HG02981 (cell line): ENCODE measurements around the gene USP31.

Experiments used
- ATAC-seq: cut with Tn5 transposase; IDR thresholded peaks from one replicate; pipeline ENCODE4 v1.9.1; 2021; ENCODE audit warnings: mild to moderate bottlenecking, moderate library complexity; ENCODE audit not compliant: unreplicated experiment

Gene USP31

GRCh38 chr16:23064639-23065038 is 84.6 kb downstream of the USP31 start:
- no peak for ATAC-seq

DNA sequence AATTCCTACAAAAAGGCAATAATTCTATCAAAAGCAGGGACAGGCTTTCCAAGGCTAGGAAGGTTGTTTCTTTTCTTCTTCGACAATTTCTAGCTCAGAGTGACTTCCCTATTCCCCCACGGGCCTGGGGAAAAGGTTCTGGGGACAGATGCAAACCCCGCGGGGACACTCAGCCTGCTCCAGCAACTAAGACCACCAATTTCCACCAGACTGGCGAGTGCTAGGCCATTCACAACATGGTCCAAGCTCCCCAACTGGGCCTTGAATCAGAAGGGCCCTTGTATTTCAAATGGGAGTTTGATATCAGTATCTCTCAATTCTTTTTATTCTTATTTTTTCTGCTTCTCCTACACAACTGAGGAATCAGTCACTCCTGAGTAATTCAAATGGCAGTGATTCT is 86.7 kb downstream of the USP31 start:
- ATAC-seq, result no peak

GRCh38 chr16:23061669-23062068 is 87.6 kb downstream of the USP31 start:
- no peak for ATAC-seq

DNA sequence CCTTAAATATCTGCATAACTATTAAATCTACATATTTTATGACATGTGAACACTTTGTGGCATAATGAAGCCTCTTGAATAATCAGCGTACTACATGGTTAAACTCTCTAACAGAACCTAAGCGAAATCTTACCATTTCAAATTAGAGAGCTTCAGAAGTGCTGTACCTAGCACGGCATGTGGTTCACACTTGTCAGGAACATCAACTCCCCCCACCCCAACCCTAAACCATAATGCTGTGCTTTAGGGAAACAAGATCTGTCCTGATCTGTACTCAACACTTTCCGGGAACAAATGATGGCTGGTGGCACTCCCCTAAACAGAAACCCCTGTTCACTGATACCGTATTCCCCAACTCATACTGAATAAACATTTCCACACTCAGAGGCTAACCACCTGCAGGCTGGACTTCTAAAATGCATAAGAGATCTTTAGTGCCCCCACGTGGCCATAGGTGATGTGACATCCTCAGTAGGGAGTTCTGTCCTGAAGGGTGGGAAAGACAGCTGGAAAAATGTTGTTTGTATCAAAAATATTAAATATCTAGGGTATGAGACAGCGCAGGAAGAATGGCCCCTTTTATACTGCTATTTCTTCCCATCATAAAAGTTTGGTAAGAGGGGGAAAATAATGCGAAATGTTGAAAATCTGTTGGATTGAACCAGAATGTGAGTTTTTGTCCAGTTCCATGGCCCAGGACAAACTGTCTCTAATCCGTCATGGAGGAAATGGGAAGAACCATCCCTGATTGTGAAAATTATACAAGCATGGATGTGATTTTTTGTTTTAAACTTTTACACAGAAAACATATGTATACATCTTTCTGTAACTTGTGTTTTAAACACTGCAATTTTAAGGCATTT is 88.6 kb downstream of the USP31 start:
- ATAC-seq, result no peak

DNA sequence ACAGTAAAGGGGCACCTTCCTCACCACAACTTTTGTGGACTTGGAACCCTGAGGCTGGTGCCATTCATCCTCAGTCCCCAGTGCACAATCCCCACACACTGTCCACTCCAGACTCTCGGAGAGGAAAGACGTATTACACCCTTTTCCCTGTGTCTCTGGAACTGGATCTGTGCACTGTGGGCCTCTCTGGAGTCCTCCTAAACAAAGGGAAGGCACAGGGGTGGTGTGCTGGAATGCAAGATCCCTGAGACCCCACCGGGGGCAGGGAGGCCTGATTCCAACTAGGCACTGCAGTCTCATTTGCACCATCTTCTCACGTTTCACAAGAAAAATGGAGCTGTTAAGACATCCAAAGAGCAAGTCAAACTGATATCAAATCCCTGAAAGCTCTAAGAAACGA is 89.8 kb downstream of the USP31 start:
- ATAC-seq, result no peak

DNA sequence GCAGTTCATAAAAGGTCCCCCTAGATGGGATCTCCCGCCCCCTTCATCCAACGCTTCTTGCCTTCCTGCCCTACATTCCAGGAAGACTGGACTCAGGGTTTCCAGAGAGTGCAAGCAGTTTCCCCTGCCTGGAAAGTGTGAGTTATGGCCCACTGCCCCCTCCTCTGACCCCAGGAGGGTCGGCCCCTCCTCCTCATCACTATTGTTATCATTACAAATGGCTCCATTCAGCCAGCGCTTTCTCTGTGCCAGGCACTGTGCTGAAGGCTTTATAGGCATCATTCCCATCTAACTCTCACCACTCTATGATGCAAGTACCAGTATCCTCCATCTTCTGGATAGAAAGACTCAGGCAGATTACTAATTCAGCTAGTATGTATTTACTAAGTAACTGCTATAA is 90.7 kb downstream of the USP31 start:
- no peak for ATAC-seq

- no peak for ATAC-seq
Measured at GRCh38 chr16:23057013-23057596, 92.1 kb downstream of the USP31 start.

- no peak for ATAC-seq
Measured at GRCh38 chr16:23055481-23055880, 93.8 kb downstream of the USP31 start.

DNA sequence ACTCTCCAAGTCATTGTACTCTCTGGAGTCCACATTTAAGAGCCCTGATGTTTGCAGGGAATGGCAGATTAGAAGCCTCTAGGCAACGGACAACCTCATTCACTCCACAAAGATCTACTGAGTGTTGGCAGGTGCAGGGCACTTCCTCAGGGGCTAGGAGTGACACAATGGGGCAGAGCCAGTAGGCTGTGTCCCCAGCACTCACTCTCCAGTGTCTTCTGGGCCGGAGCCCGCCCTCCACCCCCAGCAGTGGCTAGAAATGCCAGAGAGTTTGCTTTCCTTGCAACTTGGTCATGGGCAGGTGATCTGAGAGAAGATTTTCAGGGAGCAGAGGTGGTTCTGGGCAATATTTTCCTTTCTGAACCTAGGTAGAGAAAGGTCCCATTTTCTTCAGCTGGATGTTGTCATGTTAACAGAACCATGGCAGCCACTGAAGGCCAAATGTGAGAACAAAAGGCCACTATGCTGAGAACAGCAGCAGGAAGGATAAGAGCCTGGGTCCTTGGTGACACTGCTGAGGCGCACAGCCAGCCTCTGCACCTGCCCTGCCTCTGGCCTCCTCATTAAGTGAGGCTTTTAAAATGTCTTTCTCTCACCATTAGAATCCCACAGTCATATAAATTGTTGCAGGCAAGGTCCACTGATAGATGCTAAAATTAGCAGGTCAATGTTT is 96.2 kb downstream of the USP31 start:
- ATAC-seq, result no peak

DNA sequence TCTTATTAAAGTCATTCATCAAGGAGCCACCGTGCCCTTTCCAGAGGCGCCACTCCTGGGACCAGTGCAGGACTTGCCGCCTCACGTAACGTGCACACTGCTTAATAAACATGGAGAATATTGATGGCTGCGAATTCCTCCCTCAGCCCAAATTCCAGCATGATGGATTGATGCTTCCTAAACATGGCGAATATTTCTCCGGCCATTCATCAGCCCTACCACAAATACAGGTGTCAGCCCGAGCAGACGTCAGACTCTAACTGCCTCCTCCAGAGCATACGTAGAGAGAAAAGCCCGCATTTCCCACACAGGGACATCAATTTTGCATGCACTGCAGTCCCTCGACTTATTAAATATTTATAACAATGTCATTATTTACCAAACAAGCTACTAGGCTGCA is 97.0 kb downstream of the USP31 start:
- ATAC-seq, result no peak

GRCh38 chr16:23051587-23051986 is 97.7 kb downstream of the USP31 start:
- ATAC-seq, result no peak

- ATAC-seq, result no peak
Measured at GRCh38 chr16:23048164-23048563, 101.1 kb downstream of the USP31 start.

- ATAC-seq, result no peak
Measured at GRCh38 chr16:23045025-23045424, 104.2 kb downstream of the USP31 start.

DNA sequence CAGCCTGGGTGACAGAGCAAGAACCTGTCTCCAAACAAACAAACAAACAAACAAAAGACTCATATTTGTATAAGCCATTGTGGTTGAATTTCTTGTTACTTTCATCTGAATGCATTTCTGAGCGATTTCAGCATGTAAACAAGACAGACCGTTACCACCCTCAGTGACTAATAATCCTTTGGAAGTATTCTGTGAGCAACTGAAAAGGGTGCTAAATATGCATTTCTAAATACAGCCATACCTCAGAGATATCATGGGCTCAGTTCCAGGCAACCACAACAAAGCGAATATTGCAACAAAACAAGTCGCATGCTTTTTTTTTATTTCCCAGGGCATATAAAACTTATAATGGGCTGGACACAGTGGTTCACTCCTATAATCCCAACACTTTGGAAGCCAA is 109.0 kb downstream of the USP31 start:
- no peak for ATAC-seq

GRCh38 chr16:23039118-23039517 is 110.1 kb downstream of the USP31 start:
- no peak for ATAC-seq

DNA sequence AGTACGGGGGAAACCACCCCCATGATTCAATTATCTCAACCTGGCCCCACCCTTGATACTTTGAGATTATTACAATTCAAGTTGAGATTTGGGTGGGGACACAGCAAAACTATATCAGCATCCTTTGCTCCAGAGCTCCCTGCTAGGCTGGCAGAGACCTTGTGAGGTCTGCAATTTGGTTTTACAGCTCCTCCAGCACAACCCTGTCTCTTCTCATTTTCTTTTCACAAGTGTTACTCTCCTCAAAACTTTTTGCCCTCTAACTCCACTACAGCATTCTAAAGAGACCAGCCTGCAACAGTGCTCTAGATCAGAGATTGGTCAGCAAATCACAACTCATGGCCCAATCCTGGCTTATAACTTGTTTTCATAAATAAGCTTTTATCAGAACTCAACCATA is 114.0 kb downstream of the USP31 start:
- ATAC-seq, result no peak

DNA sequence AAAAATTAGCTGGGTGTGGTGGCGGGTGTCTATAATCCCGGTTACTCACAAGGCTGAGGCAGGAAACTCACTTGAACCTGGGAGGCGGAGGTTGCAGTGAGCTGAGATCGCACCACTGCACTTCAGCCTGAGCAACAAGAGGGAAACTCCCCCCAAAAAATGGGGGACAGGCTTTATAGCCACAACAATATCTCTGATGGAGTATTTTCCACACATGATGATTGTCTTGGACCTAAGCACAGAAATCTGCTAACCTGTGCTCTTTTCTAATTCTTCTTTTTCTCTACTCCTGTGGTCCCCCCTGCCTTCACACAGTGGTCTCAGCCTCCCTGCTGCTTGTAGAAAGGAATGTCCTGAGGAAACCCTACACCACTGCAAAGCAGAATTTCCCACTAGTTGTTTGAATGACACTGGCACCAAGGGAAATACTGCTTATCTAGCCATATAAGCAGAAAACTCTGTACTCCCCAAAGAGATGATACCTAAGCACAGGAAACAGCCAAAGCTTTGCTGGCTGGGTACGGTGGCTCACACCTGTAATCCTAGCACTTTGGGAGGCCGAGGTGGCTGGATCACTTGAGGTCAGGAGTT is 117.6 kb downstream of the USP31 start:
- ATAC-seq, result no peak

DNA sequence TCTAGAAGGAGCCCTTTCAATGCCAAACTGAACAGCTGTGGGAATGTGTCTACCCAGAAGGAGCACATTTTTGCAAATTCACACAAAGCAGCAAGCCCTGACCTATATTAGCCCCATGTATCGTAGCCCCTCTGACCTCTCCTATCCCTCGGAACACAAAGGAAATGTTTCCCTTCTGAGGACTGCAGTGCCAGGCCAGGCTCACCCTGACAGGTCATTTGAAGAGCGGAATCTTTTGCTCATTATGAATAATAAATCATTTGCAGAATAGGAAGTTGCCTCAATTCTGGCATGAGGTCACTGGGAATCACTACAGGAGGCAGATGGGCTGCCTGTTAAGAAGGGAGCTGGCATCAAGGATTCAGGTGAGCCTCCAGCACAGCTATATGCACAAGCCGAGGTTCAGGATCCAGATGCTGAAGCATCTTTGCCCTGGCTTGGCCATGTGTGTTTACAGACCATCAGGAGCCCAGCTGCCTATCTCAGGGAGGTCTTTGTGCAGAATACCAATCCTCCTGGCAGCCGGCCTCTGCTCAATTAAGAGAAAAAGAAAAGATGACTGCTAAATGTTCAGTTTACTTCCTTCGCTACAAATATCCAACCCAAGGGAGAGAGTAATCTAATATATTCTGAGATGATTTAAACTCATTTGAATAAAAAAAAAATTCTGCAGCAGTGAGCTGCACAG is 119.4 kb downstream of the USP31 start:
- no peak for ATAC-seq

GRCh38 chr16:23027386-23027785 is 121.9 kb downstream of the USP31 start:
- no peak for ATAC-seq

DNA sequence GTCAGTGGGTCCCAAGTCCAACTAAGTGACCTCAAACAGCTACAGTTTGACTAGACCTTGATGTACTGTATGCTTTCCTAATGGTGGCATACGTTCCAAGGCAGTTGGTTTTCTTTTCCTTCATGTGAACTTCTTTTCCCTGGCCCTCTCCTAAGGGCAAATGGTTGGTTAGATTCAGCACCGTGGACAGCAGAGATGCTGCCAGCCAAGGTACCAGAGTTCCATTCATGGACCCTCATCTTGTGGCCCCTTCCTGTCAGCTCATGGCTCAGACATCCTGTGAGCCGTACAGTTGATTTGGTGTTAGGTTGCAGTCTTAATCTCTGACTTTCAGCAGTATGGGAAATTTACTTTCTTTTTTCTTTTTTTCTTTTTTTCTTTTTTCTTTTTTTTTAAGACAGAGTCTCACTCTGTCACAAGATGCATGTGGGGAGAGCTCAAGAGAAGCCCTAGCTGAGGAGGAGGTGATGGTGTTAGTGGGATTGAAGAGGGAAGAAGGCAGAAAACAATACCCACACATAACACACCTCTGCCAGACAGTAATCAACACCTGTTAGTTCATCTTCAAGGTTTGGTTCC is 122.4 kb downstream of the USP31 start:
- ATAC-seq, result no peak
